Forelimb muscle (tissue), 1 donor: ENCODE measurements around the gene DLG1. TPM values are rescaled to one million over a fixed set of nuclear protein-coding genes. Genes with fewer than 3 reads are reported as not detected.
"Not testable (repeated sequence)": the region's sequence is repeated elsewhere in the genome, so short reads cannot be mapped to it uniquely, and the experiment has no call there.

Experiments
- DNase-seq: peaks from one replicate; pipeline ENCODE4 v3.0.0-alpha.2; 2013; ENCODE audit warnings: low read depth
- polyA plus RNA-seq: library from polyadenylated mRNA; unstranded; fragments of 120-200 nt; gene quantifications from one replicate; pipeline ENCODE4 v1.2.1, GENCODE V29; 2013; ENCODE audit not compliant: insufficient read length

Gene DLG1
- polyA plus RNA-seq, 1 donor = 42.8 TPM

- no peak for DNase-seq
Observed at GRCh38 chr3:197103766-197104165, 194.6 kb downstream of the DLG1 start.

- no peak for DNase-seq
Observed at GRCh38 chr3:197093871-197094270, 204.5 kb downstream of the DLG1 start.

GRCh38 chr3:197088370-197088769, 210.0 kb downstream of the DLG1 start:
- no peak for DNase-seq

- no peak for DNase-seq
Observed at GRCh38 chr3:197085137-197085536, 213.3 kb downstream of the DLG1 start.

GRCh38 chr3:197083486-197083885, 214.9 kb downstream of the DLG1 start:
- no peak for DNase-seq

- DNase-seq = no peak
Observed at GRCh38 chr3:197082871-197083270, 215.5 kb downstream of the DLG1 start.

- no peak for DNase-seq
Observed at GRCh38 chr3:197080344-197080743, 218.1 kb downstream of the DLG1 start.

GRCh38 chr3:197076415-197076814, 222.0 kb downstream of the DLG1 start:
- no peak for DNase-seq

GRCh38 chr3:197068077-197068476, 230.3 kb downstream of the DLG1 start:
- no peak for DNase-seq

- no peak for DNase-seq
Observed at GRCh38 chr3:197064771-197065170, 233.6 kb downstream of the DLG1 start.

GRCh38 chr3:197062446-197062845, 236.0 kb downstream of the DLG1 start:
- no peak for DNase-seq

- not testable (repeated sequence) for DNase-seq
Observed at GRCh38 chr3:197051637-197052036, 246.8 kb downstream of the DLG1 start.

GRCh38 chr3:197050511-197050910, 247.9 kb downstream of the DLG1 start:
- no peak for DNase-seq

GRCh38 chr3:197042539-197042938, 255.9 kb downstream of the DLG1 start:
- no peak for DNase-seq

GRCh38 chr3:197041875-197042488, 256.4 kb downstream of the DLG1 start:
- no peak for DNase-seq

- no peak for DNase-seq
Observed at GRCh38 chr3:197040658-197041057, 257.8 kb downstream of the DLG1 start.

GRCh38 chr3:197038679-197039462, 259.5 kb downstream of the DLG1 start:
- DNase-seq = no peak

GRCh38 chr3:197035577-197035976, 262.8 kb downstream of the DLG1 start:
- DNase-seq = no peak

GRCh38 chr3:197034778-197035177, 263.6 kb downstream of the DLG1 start:
- DNase-seq = not testable (repeated sequence)

- not testable (repeated sequence) for DNase-seq
Observed at GRCh38 chr3:197033764-197034163, 264.6 kb downstream of the DLG1 start.

GRCh38 chr3:197031315-197032285, 266.8 kb downstream of the DLG1 start:
- no peak for DNase-seq
